Omental fat pad (tissue), 4 donors: ENCODE measurements around the gene MBD3L5. TPM values are rescaled to one million over a fixed set of nuclear protein-coding genes. Genes with fewer than 3 reads are reported as not detected.

Experiments used
- ATAC-seq: fragments of 150-250 bp; one replicate; pipeline ENCODE4 v1.9.1; 2016; ENCODE audit warnings: mild to moderate bottlenecking, moderate library complexity; ENCODE audit not compliant: low FRiP score
- DNase-seq: peaks from one replicate; pipeline ENCODE4 v3.0.0-alpha.2; 2019; ENCODE audit warnings: low spot score
- CTCF ChIP-seq, 3 donors: fragments of 450-650 bp; IDR thresholded peaks; one replicate each; pipeline ENCODE4 v1.5.1; 2016 to 2017; ENCODE audit warnings: antibody characterized with exemption in 3 of 3, mild to moderate bottlenecking in 3 of 3, moderate library complexity in 2 of 3
- total RNA-seq, 4 donors: library from RNA; depleted of rRNA; stranded (reverse); fragments of >200 nt; gene quantifications; one replicate each; pipeline ENCODE4 v1.1.0, GENCODE V29; 2016

Gene MBD3L5
- total RNA-seq, 4 donors from 2014 or later, result not detected

DNA sequence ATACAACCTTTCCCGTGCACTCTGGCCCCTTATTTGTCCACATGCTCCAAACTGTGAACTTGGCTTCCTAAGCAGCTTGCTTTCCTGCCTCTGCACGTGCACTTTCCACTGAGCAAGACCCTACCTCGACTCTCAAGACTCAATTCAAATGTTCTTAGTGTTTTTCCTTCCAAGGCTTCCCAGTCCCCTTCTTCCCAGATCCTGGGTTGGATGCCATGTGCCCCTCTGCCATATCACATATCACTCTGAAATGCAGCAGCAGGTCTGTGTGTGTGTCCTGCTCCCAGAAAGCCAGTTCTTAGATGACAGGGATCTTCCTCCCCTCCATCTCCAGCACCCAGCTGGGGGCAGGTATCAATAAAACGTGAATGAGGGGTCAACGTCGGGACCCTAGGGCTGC, 42.2 kb downstream of the MBD3L5 start:
- ATAC-seq, result no peak
- DNase-seq, result no peak
- no peak for TF ChIP-seq CTCF (IDR thresholded peaks at IDR 0.05)

DNA sequence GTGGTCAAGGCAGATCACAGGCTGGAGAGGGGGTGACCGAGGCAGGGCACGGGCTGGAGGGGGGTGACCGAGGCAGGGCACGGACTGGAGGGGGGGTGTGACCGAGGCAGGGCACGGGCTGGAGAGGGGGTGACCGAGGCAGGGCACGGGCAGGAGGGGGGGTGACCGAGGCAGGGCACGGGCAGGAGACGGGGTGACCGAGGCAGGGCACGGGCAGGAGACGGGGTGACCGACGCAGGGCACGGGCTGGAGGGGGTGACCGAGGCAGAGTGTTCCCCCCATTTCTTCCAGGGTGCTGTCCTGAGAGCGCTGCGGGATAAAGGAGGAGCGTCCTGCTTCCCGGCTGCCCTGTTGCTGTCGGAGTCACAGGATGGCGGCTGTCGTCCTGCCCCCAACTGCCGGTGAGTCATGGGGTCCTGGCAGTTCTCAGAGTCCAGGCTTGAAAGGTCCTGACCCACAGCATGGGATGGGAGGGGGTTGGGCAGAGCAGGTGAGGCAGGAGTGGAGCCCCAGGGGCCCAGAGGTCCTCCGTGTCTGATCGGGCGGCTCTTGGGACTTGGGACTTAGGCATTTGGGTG, 44.4 kb downstream of the MBD3L5 start:
- DNase-seq (no peak), ATAC-seq (peak; percentile 33)
- TF ChIP-seq CTCF (IDR thresholded peaks at IDR 0.05), result no peak

DNA sequence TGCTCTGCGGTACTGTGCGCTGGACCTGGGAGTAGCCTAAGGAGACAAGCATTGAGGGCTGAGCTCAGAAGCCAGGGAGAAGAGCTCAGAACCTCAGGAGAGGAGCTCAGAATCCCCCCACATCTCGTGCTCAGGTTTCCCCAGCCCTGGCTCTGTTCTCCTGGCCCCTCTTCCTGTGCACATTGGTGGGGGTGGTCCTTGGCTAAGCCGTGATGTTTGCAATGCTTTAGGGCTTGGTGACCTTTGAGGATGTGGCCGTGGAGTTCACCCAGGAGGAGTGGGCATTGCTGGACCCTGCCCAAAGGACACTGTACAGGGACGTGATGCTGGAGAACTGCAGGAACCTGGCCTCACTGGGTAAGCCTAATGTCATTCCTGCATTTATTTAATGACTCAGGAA, 45.8 kb downstream of the MBD3L5 start:
- no peak for ATAC-seq
- DNase-seq, result no peak
- no peak for TF ChIP-seq CTCF (IDR thresholded peaks at IDR 0.05)

- no peak for TF ChIP-seq CTCF (IDR thresholded peaks at IDR 0.05)
- no peak for ATAC-seq
- DNase-seq, result no peak
Measured at GRCh38 chr19:7078008-7078407, 47.6 kb downstream of the MBD3L5 start.

Other genes starting within 250 kb of the MBD3L5 start
- gene ADGRE1, start 143.0 kb upstream of the MBD3L5 start, total RNA-seq, result 1 to 10 TPM in 1 of 4 donors, under 1 TPM in 2, not detected in 1; 0.24 to 3.9 (median 0.37) TPM
- not detected for gene MBD3L2B, start 9.1 kb upstream of the MBD3L5 start, total RNA-seq
- not detected for gene MBD3L4, start 9.6 kb downstream of the MBD3L5 start, total RNA-seq
- not detected for gene MBD3L2, start 18.7 kb downstream of the MBD3L5 start, total RNA-seq
- gene MBD3L3, start 28.1 kb downstream of the MBD3L5 start, total RNA-seq, result not detected
- gene ZNF557, start 39.1 kb downstream of the MBD3L5 start, total RNA-seq, result 10 to 100 TPM in 1 of 4 donors, 1 to 10 TPM in 3; 5.7 to 12.6 (median 8.4) TPM